Measurements from ENCODE around the gene MORC1.
A peak's percentile ranks its signal among the peaks of the same experiment; 100 is the strongest.

MORC1 gene

DNA sequence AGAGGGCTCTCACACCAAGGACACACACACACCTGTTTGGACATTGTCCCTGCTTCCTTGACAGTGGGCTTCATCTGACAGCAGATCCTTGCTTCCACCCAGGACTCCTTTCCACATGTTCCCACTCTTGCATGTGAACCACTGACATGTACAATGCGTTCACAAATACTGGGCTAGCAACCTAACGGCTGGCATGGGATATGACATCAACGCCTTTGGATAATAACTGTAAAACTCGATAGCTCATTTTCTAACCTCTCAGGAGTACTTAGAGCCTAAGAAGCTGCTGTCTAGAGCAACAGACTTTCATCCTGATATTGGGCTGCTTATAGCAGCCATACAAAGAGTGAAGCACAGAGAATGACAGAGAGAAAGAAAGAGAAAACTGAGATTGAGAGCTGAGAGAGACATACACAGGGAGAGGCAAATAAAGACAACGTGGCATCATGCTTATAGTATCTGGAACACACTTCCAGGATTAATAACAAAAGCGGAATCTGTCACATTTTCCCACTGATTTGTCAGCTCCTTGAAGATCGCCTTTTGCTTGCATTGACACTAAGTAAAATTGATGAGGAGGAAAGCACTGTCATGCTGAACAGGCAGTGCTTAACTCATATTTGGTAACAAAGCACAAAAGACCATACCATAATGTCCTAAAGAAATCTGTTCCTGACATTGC lies 166.0 kb downstream of the MORC1 start:
- Mint-ChIP-seq H3K9me3 (no peaks in the 10 kb centered on the region), H3K27me3 (ENCODE audit: low read depth) (no peaks in the 10 kb centered on the region), H3K27ac (no peak overlapping the region), H3K36me3 (ENCODE audit: low read depth) (no peaks in the 10 kb centered on the region), H3K4me1 (no peaks in the 10 kb centered on the region), H3K4me3 (no peak overlapping the region)
- no peak for TF ChIP-seq CTCF (IDR thresholded peaks at IDR 0.05; ENCODE audit: unreplicated experiment in 3 of 3)

DNA sequence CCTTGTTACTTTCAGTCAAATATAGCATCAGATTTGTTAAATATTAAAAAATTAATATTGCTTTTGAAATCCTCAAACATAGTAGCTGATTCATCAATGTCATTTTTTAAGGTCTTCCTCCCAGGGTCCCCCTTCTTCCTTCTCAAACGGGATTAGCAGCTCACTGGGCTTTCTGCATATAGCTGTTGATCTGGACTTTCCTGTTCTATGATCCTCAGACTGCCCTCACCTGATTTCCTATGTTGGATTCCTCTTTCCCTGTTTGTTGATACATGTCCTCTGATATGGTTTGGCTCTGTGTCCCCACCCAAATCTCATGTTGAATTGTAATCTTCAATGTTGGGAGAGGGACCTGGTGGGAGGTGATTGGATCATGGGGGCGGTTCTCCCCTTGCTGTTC lies 170.1 kb downstream of the MORC1 start:
- no peak overlapping the region for H3K4me3 Mint-ChIP-seq
- H3K9me3 Mint-ChIP-seq = no peaks in the 10 kb centered on the region
- H3K27ac Mint-ChIP-seq = no peak overlapping the region
- no peak for TF ChIP-seq CTCF (IDR thresholded peaks at IDR 0.05; ENCODE audit: unreplicated experiment in 3 of 3)
- no peaks in the 10 kb centered on the region for H3K27me3 Mint-ChIP-seq (ENCODE audit: low read depth)
- no peaks in the 10 kb centered on the region for H3K36me3 Mint-ChIP-seq (ENCODE audit: low read depth)
- H3K4me1 Mint-ChIP-seq = no peaks in the 10 kb centered on the region

GRCh38 chr3:108946292-108947285 lies 171.3 kb downstream of the MORC1 start:
- no peak overlapping the region for H3K4me3 Mint-ChIP-seq
- no peaks in the 10 kb centered on the region for H3K36me3 Mint-ChIP-seq (ENCODE audit: low read depth)

GRCh38 chr3:108940568-108941263 lies 177.2 kb downstream of the MORC1 start:
- no peak overlapping the region for H3K4me3 Mint-ChIP-seq
- H3K4me1 Mint-ChIP-seq = peaks cover 18% of the 10 kb centered on the region
- no peak for TF ChIP-seq CTCF (IDR thresholded peaks at IDR 0.05; ENCODE audit: unreplicated experiment in 3 of 3)
- H3K9me3 Mint-ChIP-seq = no peaks in the 10 kb centered on the region
- no peaks in the 10 kb centered on the region for H3K36me3 Mint-ChIP-seq (ENCODE audit: low read depth)
- H3K27ac Mint-ChIP-seq = peak overlapping the region in 2 of 3 experiments; percentile 69 to 71
- peaks cover 4% of the 10 kb centered on the region for H3K27me3 Mint-ChIP-seq (ENCODE audit: low read depth)

More at GRCh38 chr3:108946292-108947285, 171.3 kb downstream of the MORC1 start:
- H3K9me3 Mint-ChIP-seq = no peaks in the 10 kb centered on the region
- no peaks in the 10 kb centered on the region for H3K4me1 Mint-ChIP-seq
- no peak overlapping the region for H3K27ac Mint-ChIP-seq
- no peaks in the 10 kb centered on the region for H3K27me3 Mint-ChIP-seq (ENCODE audit: low read depth)
- no peak for TF ChIP-seq CTCF (IDR thresholded peaks at IDR 0.05; ENCODE audit: unreplicated experiment in 3 of 3)

DNA sequence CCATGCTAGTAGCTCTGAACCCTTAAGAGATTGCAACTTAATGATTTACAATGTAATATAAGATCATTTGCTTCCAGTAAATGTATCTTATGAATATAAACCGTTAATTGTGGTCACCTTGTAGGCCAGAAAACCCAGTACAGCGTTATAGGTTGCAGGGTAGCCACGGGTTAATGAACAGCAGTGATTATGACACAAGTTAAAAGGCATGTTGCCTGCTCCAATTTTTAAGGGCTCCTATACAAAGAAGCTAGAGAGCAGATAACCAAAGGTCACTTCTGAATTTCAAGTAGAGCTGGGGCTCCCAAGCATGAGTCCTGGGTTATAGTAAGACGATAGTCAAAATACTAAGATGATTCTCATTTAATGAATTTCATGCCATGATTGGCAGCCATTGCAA lies 177.8 kb downstream of the MORC1 start:
- peak overlapping the region in 2 of 3 experiments; percentile 69 to 71 for H3K27ac Mint-ChIP-seq
- H3K4me3 Mint-ChIP-seq = no peak overlapping the region
- H3K9me3 Mint-ChIP-seq = no peaks in the 10 kb centered on the region
- H3K27me3 Mint-ChIP-seq (ENCODE audit: low read depth) = peaks cover 4% of the 10 kb centered on the region
- peaks cover 18% of the 10 kb centered on the region for H3K4me1 Mint-ChIP-seq
- TF ChIP-seq CTCF (IDR thresholded peaks at IDR 0.05; ENCODE audit: unreplicated experiment in 3 of 3) = no peak
- H3K36me3 Mint-ChIP-seq (ENCODE audit: low read depth) = no peaks in the 10 kb centered on the region
